ENCODE measurements around the gene SRPRA.
"Not testable (repeated sequence)": the region's sequence is repeated elsewhere in the genome, so short reads cannot be mapped to it uniquely, and the experiment has no call there.

SRPRA gene

GRCh38 chr11:126256216-126256615, 12.5 kb downstream of the SRPRA start:
- Histone ChIP-seq H3K36me3 (ENCODE audit: control insufficient read depth in 2 of 2, insufficient read depth in 1 of 2, low read length in 2 of 2) (peaks cover 0 to 67% of the 10 kb centered on the region in 2 experiments; a peak in 2 of 3 replicates), H3K4me3 (ENCODE audit: low read depth, low read length) (no peak overlapping the region), H3K27ac (ENCODE audit: extremely low read depth, low read depth, low read length) (no peak overlapping the region), H3K4me1 (ENCODE audit: control insufficient read depth, insufficient read depth, low read length) (no peaks in the 10 kb centered on the region), H3K9me3 (ENCODE audit: control insufficient read depth, insufficient read depth, low read depth, low read length) (no peaks in the 10 kb centered on the region)
- TF ChIP-seq HOXA7 (CRISPR knock-in tag; IDR thresholded peaks at IDR 0.05; ENCODE audit: borderline replicate concordance) (no peak), CTCF (tag by site-specific recombination; IDR thresholded peaks at IDR 0.05) (no peak), KLF16 (tag by site-specific recombination; IDR thresholded peaks at IDR 0.05) (no peak), ZFP69B (tag by site-specific recombination; IDR thresholded peaks at IDR 0.05) (no peak), ZNF623 (tag by site-specific recombination; IDR thresholded peaks at IDR 0.05) (no peak), ZNF76 (tag by site-specific recombination; IDR thresholded peaks at IDR 0.05; ENCODE audit: borderline replicate concordance, low read depth) (no peak), ZNF660 (tag by site-specific recombination; IDR thresholded peaks at IDR 0.05) (no peak), YY1 (tag by site-specific recombination; IDR thresholded peaks at IDR 0.05) (no peak), ZNF274 (IDR thresholded peaks at IDR 0.05; ENCODE audit: low read length) (no peak), ZNF274 (tag by site-specific recombination; IDR thresholded peaks at IDR 0.05; ENCODE audit: borderline replicate concordance) (no peak), ZNF2 (tag by site-specific recombination; IDR thresholded peaks at IDR 0.05) (no peak)
- TF ChIP-seq, protein P1, sequence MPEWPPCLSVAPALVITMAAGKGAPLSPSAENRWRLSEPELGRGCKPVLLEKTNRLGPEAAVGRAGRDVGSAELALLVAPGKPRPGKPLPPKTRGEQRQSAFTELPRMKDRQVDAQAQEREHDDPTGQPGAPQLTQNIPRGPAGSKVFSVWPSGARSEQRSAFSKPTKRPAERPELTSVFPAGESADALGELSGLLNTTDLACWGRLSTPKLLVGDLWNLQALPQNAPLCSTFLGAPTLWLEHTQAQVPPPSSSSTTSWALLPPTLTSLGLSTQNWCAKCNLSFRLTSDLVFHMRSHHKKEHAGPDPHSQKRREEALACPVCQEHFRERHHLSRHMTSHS (tag by site-specific recombination; IDR thresholded peaks at IDR 0.05): no peak
- ChIA-PET POLR2A (no interaction called here), CTCF (no interaction called here)

GRCh38 chr11:126255507-126255906, 13.2 kb downstream of the SRPRA start:
- CTCF ChIA-PET; H3K9me3 ChIP-seq (ENCODE audit: control insufficient read depth, insufficient read depth, low read depth, low read length); H3K27ac ChIP-seq (ENCODE audit: extremely low read depth, low read depth, low read length); POLR2A ChIA-PET; H3K4me1 ChIP-seq (ENCODE audit: control insufficient read depth, insufficient read depth, low read length); H3K4me3 ChIP-seq (ENCODE audit: low read depth, low read length): not testable (repeated sequence)
- H3K36me3 ChIP-seq (ENCODE audit: control insufficient read depth in 2 of 2, insufficient read depth in 1 of 2, low read length in 2 of 2): peaks cover 0 to 67% of the 10 kb centered on the region in 2 experiments; a peak in 2 of 3 replicates

- TF ChIP-seq ZNF157 (tag by site-specific recombination; IDR thresholded peaks at IDR 0.05): no peak
- POLR2A ChIA-PET: interaction anchor here (1.1 kb wide), 1 partner anchor 43 kb away, joined by 3 read pairs; the partner anchor contains the start of genes FAM118B and RPUSD4
These were observed 13.9 kb downstream of the SRPRA start for GRCh38 chr11:126254819-126255218.

GRCh38 chr11:126253265-126253664, 15.4 kb downstream of the SRPRA start:
- no peak overlapping the region for H3K27ac ChIP-seq (ENCODE audit: extremely low read depth, low read depth, low read length)
- ChIA-PET CTCF (no interaction called here), POLR2A (no interaction called here)
- no peaks in the 10 kb centered on the region for H3K9me3 ChIP-seq (ENCODE audit: control insufficient read depth, insufficient read depth, low read depth, low read length)
- no peaks in the 10 kb centered on the region for H3K4me1 ChIP-seq (ENCODE audit: control insufficient read depth, insufficient read depth, low read length)
- no peak overlapping the region for H3K4me3 ChIP-seq (ENCODE audit: low read depth, low read length)
- H3K36me3 ChIP-seq (ENCODE audit: control insufficient read depth in 2 of 2, insufficient read depth in 1 of 2, low read length in 2 of 2): peaks cover 0 to 65% of the 10 kb centered on the region in 2 experiments; a peak in 1 of 3 replicates
- no peak for TF ChIP-seq ZXDB (tag by site-specific recombination; IDR thresholded peaks at IDR 0.05)
- no peak for TF ChIP-seq ZNF133 (tag by site-specific recombination; IDR thresholded peaks at IDR 0.05)
- no peak for TF ChIP-seq ZNF600 (tag by site-specific recombination; IDR thresholded peaks at IDR 0.05)
- no peak for TF ChIP-seq ZBTB8A (tag by site-specific recombination; IDR thresholded peaks at IDR 0.05)
- TF ChIP-seq ZNF19 (tag by site-specific recombination; IDR thresholded peaks at IDR 0.05; ENCODE audit: low read depth): no peak
- no peak for TF ChIP-seq ZNF248 (tag by site-specific recombination; IDR thresholded peaks at IDR 0.05)
- TF ChIP-seq, protein P2, sequence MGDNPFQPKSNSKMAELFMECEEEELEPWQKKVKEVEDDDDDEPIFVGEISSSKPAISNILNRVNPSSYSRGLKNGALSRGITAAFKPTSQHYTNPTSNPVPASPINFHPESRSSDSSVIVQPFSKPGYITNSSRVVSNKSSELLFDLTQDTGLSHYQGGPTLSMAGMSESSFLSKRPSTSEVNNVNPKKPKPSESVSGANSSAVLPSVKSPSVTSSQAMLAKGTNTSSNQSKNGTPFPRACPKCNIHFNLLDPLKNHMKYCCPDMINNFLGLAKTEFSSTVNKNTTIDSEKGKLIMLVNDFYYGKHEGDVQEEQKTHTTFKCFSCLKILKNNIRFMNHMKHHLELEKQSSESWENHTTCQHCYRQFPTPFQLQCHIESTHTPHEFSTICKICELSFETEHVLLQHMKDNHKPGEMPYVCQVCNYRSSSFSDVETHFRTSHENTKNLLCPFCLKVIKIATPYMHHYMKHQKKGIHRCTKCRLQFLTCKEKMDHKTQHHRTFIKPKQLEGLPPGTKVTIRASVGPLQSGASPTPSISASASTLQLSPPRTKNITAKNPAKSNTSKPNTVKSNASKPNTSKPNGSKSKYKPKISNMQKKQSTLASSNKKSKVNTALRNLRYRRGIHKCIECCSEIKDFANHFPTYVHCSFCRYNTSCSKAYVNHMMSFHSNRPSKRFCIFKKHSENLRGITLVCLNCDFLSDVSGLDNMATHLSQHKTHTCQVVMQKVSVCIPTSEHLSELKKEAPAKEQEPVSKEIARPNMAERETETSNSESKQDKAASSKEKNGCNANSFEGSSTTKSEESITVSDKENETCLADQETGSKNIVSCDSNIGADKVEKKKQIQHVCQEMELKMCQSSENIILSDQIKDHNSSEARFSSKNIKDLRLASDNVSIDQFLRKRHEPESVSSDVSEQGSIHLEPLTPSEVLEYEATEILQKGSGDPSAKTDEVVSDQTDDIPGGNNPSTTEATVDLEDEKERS (tag by site-specific recombination; IDR thresholded peaks at IDR 0.05): no peak
- TF ChIP-seq KLF8 (tag by site-specific recombination; IDR thresholded peaks at IDR 0.05): no peak
- TF ChIP-seq, protein P3, sequence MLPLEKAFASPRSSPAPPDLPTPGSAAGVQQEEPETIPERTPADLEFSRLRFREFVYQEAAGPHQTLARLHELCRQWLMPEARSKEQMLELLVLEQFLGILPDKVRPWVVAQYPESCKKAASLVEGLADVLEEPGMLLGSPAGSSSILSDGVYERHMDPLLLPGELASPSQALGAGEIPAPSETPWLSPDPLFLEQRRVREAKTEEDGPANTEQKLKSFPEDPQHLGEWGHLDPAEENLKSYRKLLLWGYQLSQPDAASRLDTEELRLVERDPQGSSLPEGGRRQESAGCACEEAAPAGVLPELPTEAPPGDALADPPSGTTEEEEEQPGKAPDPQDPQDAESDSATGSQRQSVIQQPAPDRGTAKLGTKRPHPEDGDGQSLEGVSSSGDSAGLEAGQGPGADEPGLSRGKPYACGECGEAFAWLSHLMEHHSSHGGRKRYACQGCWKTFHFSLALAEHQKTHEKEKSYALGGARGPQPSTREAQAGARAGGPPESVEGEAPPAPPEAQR (tag by site-specific recombination; IDR thresholded peaks at IDR 0.05): no peak

More at GRCh38 chr11:126254819-126255218, 13.9 kb downstream of the SRPRA start:
- Histone ChIP-seq H3K9me3 (ENCODE audit: control insufficient read depth, insufficient read depth, low read depth, low read length) (no peaks in the 10 kb centered on the region), H3K27ac (ENCODE audit: extremely low read depth, low read depth, low read length) (no peak overlapping the region), H3K4me3 (ENCODE audit: low read depth, low read length) (no peak overlapping the region), H3K4me1 (ENCODE audit: control insufficient read depth, insufficient read depth, low read length) (no peaks in the 10 kb centered on the region), H3K36me3 (ENCODE audit: control insufficient read depth in 2 of 2, insufficient read depth in 1 of 2, low read length in 2 of 2) (peaks cover 0 to 69% of the 10 kb centered on the region in 2 experiments; a peak in 2 of 3 replicates)
- CTCF ChIA-PET: no interaction called here

Data from HEK293 (cell line).